HG03457 (cell line): Measurements from ENCODE around the gene AP2B1.

Source experiments
- ATAC-seq: cut with Tn5 transposase; IDR thresholded peaks from one replicate; pipeline ENCODE4 v1.9.1; 2021; ENCODE audit warnings: moderate number of reproducible peaks; ENCODE audit not compliant: unreplicated experiment

The AP2B1 gene

GRCh38 chr17:35726127-35726952 lies 139.2 kb downstream of the AP2B1 start:
- ATAC-seq: no peak

GRCh38 chr17:35726953-35727460 lies 139.9 kb downstream of the AP2B1 start:
- ATAC-seq: no peak

DNA sequence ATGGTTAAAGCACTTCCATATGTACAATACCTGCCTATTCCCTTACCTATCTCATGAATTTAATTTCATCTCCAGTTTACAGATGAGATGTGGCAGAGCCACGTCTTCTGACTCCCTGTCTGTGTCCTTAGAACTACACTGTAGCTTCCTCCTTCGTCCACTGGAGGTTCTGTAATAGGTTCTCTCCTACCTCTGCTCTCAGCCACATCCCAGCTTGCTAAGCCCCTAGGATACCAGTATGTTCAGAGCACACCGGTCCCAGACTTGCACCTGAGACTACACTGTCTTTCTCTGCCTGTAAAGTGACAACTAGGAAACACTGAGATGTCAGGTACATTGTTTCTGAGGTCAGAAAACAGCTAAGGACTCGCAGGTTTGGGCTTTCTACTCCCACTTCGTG lies 140.5 kb downstream of the AP2B1 start:
- ATAC-seq: no peak

GRCh38 chr17:35728551-35728950 lies 141.4 kb downstream of the AP2B1 start:
- no peak for ATAC-seq

GRCh38 chr17:35729405-35729833 lies 142.3 kb downstream of the AP2B1 start:
- ATAC-seq: no peak

GRCh38 chr17:35730400-35731005 lies 143.4 kb downstream of the AP2B1 start:
- ATAC-seq: no peak

GRCh38 chr17:35731239-35731916 lies 144.3 kb downstream of the AP2B1 start, which contains the start of gene RASL10B:
TSS of gene RASL10B (plus strand) at chr17:35731639. CDS start at chr17:35735185, 3,546 bp downstream.
- ATAC-seq: no peak

GRCh38 chr17:35731917-35732805 lies 145.0 kb downstream of the AP2B1 start:
- ATAC-seq: no peak

- ATAC-seq: no peak
Observed at GRCh38 chr17:35732806-35733136, 145.6 kb downstream of the AP2B1 start.

GRCh38 chr17:35733366-35733765 lies 146.2 kb downstream of the AP2B1 start:
- ATAC-seq: no peak

GRCh38 chr17:35734396-35734795 lies 147.3 kb downstream of the AP2B1 start:
- ATAC-seq: no peak

- ATAC-seq: no peak
Observed at GRCh38 chr17:35735036-35735805, 148.1 kb downstream of the AP2B1 start.

DNA sequence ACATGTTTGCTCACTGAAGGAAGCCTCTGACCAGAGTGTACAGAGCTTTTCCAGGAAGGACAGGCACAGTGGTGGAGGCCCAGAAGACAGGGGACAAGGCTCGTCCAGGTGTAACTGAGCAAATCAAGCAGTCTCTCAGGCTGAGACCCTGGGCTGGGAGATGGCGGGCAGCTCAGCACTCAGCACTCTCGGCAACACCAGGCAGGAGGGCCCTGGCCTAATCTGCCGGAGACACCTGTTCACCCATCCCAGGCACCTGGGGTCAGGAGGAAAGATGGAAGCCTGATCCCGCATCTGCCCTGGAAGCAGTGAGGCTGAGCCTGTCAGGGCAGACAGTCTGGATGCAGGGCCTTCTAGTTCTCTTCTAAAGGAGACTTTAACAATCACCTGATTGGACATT lies 149.1 kb downstream of the AP2B1 start:
- no peak for ATAC-seq

GRCh38 chr17:35738519-35739133 lies 151.5 kb downstream of the AP2B1 start:
- no peak for ATAC-seq

DNA sequence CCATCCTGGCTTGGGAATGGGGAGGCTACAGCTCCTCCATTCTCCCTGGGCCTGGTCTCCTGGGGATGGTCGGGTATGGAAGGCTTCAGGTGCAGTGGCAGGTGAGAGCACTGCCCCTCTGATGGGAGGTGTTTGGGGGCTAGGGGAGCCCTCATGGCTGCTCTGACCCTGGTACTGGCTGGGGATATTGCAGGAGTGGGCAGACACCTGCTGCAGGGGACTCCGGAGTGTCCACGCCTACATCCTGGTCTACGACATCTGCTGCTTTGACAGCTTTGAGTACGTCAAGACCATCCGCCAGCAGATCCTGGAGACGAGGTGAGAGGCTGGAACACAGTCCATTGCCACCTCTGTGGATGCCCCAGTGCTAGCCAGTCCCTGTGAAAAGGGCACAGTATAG lies 153.1 kb downstream of the AP2B1 start:
- ATAC-seq: no peak

- no peak for ATAC-seq
Observed at GRCh38 chr17:35740997-35741931, 154.1 kb downstream of the AP2B1 start.

DNA sequence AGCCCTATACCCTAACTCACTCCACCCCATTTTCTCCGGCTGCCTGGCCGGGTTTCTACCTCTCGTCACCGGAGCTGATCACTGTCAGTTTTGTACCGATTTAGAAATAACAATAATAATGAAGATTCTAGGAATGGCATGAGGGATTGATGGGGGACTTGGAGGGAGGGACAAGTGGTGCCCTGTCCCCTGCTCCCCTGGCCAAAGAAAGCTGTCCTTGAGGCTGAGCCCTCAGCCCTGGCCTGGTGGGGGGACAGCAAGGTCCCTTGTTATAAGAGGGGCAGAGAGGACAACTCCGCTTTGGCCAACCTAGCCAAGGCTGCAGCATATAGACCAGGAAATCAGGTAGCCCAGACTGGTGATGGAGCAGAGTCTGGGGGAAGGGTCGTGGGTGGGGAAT lies 155.4 kb downstream of the AP2B1 start:
- no peak for ATAC-seq

DNA sequence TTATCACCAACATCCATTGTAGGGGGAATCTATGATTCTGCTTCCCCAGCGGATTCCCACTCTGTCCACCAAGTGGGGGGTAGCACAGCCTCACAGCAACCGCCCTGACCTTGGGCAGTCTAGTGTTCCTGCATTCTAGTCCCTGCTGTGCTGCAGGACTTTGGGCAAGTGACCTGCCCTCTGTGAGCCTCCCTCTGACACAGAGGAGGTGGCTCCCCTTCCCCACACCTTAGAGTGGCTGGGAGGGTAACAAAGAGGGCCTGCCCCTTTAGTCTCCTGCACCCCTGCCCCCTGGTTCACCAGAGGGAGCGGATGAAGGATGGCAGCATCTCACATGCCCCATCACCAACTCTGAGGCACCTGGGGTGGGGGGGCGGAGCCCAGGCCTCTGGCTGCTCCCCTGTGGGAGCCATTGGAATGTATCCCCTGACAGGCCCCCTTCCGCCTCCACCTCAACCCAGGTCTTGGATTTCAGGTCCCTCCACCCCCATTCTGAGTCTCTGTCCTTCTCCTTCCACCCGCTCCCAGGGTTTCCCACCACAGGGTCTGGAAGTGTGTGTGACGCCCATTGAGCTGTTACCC lies 155.9 kb downstream of the AP2B1 start:
- no peak for ATAC-seq
